ENCODE results near the gene DUSP10. TPM values are rescaled to one million over a fixed set of nuclear protein-coding genes. Genes with fewer than 3 reads are reported as not detected.

Gene DUSP10
- total and polyA plus RNA-seq, 8 donors: 1.0 to 50.0 (median 3.0) TPM

GRCh38 chr1:221655766-221656305 lies 86.1 kb downstream of the DUSP10 start:
- peak in 1 of 2 donors; percentile 14 for DNase-seq
- Histone ChIP-seq H3K27me3 (no peaks in the 10 kb centered on the region), H3K4me3 (no peak overlapping the region), H3K4me1 (no peaks in the 10 kb centered on the region), H3K27ac (no peak overlapping the region), H3K36me3 (no peaks in the 10 kb centered on the region), H3K9me3 (no peaks in the 10 kb centered on the region)
- 57 to 68% (median 63%) methylated on average over 8 of the region's 8 CpGs for WGBS, 5 donors
- no peak for TF ChIP-seq POLR2AphosphoS5 (IDR thresholded peaks at IDR 0.05)
- TF ChIP-seq, protein P1, sequence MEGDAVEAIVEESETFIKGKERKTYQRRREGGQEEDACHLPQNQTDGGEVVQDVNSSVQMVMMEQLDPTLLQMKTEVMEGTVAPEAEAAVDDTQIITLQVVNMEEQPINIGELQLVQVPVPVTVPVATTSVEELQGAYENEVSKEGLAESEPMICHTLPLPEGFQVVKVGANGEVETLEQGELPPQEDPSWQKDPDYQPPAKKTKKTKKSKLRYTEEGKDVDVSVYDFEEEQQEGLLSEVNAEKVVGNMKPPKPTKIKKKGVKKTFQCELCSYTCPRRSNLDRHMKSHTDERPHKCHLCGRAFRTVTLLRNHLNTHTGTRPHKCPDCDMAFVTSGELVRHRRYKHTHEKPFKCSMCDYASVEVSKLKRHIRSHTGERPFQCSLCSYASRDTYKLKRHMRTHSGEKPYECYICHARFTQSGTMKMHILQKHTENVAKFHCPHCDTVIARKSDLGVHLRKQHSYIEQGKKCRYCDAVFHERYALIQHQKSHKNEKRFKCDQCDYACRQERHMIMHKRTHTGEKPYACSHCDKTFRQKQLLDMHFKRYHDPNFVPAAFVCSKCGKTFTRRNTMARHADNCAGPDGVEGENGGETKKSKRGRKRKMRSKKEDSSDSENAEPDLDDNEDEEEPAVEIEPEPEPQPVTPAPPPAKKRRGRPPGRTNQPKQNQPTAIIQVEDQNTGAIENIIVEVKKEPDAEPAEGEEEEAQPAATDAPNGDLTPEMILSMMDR (IDR thresholded peaks at IDR 0.05): no peak
- TF ChIP-seq EP300 (IDR thresholded peaks at IDR 0.05): no peak
- TF ChIP-seq POLR2A (IDR thresholded peaks at IDR 0.05): no peak
- intact Hi-C loops (cut with DNase I; ENCODE audit: low total_unique reads): no loop called here

Measured in stomach (tissue), 9 donors.